WI38 (cell line): ENCODE results near the gene ARHGEF4.

Experiments used
- H3K4me3 ChIP-seq: 2 replicates; pipeline ENCODE4 v1.5.1; 2011; ENCODE audit warnings: low read depth, mild to moderate bottlenecking, control low read depth, low read length
- TF ChIP-seq, protein P1 (sequence below): IDR thresholded peaks from 2 replicates; pipeline ENCODE4 v1.5.1; 2012; ENCODE audit warnings: low read depth, mild to moderate bottlenecking, control low read depth, low read length

The ARHGEF4 gene

DNA sequence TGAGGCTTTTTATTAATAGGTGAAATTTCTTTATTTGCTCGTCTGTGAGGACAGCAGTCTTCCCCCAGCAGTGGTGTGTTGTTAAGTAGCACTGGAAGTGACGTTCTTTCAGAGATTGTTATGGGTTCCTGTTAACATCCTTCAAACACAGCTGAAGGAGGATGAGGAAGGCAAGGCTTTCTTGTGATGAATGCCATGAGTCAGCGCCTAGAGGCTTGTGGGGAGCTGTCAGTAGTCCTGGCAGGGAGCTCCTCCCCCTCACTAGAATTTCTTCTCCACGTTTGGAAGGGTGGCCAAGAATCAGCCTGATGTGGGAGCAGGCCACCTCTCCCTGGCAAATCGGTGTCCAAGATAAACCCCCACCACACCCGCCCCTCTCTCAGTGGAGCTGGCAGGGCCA, 113.2 kb downstream of the ARHGEF4 start:
- TF ChIP-seq, protein P1, sequence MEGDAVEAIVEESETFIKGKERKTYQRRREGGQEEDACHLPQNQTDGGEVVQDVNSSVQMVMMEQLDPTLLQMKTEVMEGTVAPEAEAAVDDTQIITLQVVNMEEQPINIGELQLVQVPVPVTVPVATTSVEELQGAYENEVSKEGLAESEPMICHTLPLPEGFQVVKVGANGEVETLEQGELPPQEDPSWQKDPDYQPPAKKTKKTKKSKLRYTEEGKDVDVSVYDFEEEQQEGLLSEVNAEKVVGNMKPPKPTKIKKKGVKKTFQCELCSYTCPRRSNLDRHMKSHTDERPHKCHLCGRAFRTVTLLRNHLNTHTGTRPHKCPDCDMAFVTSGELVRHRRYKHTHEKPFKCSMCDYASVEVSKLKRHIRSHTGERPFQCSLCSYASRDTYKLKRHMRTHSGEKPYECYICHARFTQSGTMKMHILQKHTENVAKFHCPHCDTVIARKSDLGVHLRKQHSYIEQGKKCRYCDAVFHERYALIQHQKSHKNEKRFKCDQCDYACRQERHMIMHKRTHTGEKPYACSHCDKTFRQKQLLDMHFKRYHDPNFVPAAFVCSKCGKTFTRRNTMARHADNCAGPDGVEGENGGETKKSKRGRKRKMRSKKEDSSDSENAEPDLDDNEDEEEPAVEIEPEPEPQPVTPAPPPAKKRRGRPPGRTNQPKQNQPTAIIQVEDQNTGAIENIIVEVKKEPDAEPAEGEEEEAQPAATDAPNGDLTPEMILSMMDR: no peak
- H3K4me3 ChIP-seq: no peak overlapping the region

DNA sequence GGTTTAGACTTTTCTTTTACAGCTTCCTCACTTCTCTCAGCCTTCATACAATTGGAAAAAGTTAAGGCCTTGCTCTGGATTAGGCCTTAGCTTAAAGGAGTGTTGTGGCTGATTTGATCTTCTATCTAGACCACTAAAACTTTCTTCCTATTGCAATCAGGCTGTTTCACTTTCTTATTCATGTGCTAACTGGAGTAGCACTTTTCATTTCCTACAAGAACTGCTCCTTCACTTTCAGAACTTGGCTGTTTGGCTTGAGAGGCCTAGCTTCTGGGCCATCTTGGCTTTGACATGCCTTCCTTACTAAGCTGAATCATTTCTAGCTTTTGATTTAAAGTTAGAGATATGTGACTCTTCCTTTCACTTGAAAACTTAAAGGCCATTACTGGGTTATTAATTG, 114.3 kb downstream of the ARHGEF4 start:
- H3K4me3 ChIP-seq: no peak overlapping the region

DNA sequence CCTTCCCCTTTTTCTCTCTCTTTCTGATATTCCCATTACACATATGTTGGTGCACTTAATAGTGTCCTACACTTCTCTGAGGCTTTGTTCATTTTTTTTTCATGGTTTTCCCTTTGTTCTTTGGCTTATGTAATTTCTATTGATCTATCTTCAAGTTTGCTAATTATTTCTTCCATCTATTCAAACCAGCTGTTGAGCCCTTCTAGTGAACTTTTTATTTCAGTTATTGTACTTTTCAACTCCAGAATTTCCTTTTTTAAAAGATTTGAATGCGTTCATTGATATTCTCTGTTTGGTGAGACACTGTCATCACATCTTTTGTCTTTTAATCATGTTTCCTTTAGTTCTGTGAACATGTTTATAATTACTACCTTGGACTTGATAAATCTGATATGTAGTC, 118.2 kb downstream of the ARHGEF4 start:
- H3K4me3 ChIP-seq: no peak overlapping the region
- TF ChIP-seq, protein P1: no peak

More for the DNA sequence above, 114.3 kb downstream of the ARHGEF4 start:
- TF ChIP-seq, protein P1: no peak

DNA sequence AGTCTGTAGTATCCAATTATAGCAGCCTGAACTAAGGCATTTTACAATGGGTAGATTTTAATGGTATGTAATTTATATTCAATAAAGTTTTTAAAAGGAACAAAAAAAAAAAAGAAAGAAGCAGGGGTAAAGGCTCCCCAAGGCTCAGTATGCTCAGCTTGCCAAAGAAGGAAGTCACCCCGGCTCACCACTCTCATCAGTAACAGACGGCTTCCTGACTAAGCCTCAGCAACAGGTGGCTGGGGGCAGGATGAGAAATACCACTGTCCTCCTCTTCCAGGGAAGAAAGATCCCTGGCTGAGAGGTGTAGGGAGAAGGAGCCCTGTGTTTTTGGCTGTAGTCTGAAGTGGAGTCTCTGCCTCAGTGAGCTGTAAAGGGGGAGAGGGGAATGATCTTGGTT, 121.2 kb downstream of the ARHGEF4 start:
- H3K4me3 ChIP-seq: no peak overlapping the region
- TF ChIP-seq, protein P1: no peak

DNA sequence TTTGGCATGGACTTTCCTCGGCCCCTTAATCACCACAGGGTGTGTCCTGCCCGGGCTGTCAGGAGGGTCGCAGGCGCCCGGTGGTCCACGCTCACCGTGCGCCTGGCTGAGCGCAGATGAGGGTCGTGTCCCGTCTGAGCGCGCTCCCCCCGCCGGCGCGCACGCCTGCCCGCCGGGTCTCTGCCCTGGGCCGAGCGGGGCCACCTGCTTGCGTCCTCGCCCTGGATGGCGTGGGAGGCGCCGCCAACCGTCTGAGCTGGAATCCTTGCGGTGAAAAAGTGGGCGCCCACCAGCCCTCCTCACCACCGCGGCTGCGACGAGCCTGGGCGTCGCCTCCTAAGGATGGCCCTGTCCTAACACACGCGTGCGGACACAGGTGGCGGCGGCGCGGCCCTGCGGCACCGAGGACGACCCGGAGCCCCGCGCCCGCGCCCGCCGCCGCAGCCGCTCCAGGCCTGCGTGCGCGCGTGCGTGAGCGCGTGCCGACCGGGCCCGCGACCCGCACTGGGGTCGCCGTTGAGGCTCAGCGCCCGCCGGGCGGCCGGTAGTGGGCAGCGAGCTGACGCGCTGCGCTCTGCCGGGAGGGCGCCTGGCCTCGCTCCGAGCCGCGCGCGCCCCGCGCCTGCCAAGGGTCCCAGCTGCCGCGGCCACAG, 126.6 kb downstream of the ARHGEF4 start:
- TF ChIP-seq, protein P1: no peak
- no peak overlapping the region for H3K4me3 ChIP-seq

DNA sequence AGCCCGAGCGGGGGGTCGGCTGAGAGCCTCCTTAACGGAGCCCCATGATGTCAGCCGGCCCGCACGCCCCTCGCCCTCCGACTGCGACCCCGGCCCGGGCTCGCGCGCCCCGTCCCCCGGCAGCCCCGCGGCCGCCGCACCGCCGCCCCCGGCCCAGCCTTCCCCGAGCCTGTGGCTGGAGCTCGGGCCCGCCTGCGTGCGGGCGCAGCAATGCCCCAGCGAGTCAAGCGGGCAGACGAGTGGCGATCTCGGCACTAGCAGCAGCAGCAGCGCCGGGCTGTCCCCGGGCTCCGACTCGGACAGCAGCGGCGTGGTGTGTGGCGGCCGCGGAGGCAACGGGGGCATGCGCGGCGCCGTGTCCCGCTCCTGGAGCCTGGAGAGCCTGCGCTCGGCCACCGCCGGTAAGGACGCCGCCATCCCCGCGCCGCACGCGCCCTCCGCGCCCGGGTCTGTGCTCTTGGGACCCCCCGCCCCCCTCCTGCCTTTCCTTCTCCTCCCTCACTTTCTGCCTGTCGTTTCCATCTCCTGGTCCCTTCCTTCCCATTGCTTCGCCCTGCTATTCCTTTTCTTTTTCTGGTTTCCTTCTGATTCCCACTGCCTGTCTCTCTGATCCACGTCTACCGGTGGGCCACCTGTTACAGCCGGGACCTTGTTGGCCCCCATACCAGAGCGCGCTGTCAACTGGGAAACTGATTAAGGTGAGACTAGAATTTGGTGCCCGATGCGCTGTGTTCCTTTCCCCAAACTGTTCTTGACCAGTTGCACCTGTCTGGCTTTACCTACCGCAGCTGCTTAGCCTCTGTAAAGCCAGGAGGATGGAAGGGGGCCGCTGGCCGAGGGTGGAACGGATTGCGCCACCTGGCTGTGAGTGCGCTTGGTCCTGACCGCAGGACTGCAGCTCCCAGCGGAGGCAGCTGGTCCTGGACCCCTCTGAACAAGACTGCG, 127.4 kb downstream of the ARHGEF4 start:
- TF ChIP-seq, protein P1: no peak
- H3K4me3 ChIP-seq: no peak overlapping the region

DNA sequence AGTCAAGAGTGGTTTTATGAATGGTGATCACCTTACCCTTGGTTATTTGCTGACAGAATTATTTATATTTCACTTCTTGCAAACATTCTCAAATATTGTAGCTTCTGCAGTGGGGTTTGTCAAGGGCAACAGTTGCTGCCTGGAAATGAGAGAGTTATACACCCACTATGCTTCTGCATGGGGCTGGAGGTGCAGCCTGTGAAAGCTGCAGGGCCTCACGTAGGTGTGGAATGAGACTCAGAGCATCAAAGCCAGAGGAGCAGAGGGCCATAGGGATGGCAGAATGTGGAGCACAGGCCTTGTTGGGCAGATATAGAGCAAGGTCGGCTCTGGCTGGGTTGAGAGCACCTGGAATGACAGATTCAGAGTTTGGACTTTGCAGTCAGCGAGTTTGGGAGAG, 128.2 kb downstream of the ARHGEF4 start:
- TF ChIP-seq, protein P1: no peak
- no peak overlapping the region for H3K4me3 ChIP-seq
